Muscle of leg (tissue), 11 donors: ENCODE measurements around the gene HNRNPA2B1. TPM values are rescaled to one million over a fixed set of nuclear protein-coding genes. Genes with fewer than 3 reads are reported as not detected.
"Not testable (repeated sequence)": the region's sequence is repeated elsewhere in the genome, so short reads cannot be mapped to it uniquely, and the experiment has no call there.

Source experiments
- DNase-seq: peaks from one replicate; pipeline ENCODE4 v3.0.0; 2013
- H3K27ac ChIP-seq: one replicate; pipeline ENCODE4 v1.5.1; 2013; ENCODE audit warnings: mild to moderate bottlenecking, low read length, control low read depth
- H3K27me3 ChIP-seq: one replicate; pipeline ENCODE4 v1.6.1; 2013; ENCODE audit warnings: low read length; ENCODE audit not compliant: control insufficient read depth, insufficient read depth
- H3K36me3 ChIP-seq: one replicate; pipeline ENCODE4 v1.6.1; 2013; ENCODE audit warnings: low read length; ENCODE audit not compliant: control insufficient read depth, insufficient read depth
- H3K4me1 ChIP-seq: one replicate; pipeline ENCODE4 v1.6.1; 2013; ENCODE audit warnings: low read length; ENCODE audit not compliant: control insufficient read depth, insufficient read depth
- H3K4me3 ChIP-seq: one replicate; pipeline ENCODE4 v1.5.1; 2013; ENCODE audit warnings: low read length, control low read depth
- H3K9me3 ChIP-seq: replicated peaks from 2 replicates; pipeline ENCODE4 v1.6.1; 2013; ENCODE audit warnings: low read depth, low read length; ENCODE audit not compliant: control insufficient read depth
- WGBS: methylation state at CpG from one replicate; pipeline ENCODE4 v1.1.5; 2013; ENCODE audit warnings: missing lambda C conversion rate; ENCODE audit not compliant: insufficient coverage; 5-methylcytosine and 5-hydroxymethylcytosine counted together
- polyA plus RNA-seq, 8 donors: library from polyadenylated mRNA; unstranded; fragments of 120-200 nt; gene quantifications; one replicate each; pipeline versions ENCODE4 v1.2.1 to v1.2.3, GENCODE V29; 2013; ENCODE audit warnings: inconsistent platforms in 1 of 8, low replicate concordance in 1 of 8; ENCODE audit not compliant: insufficient read length in 8 of 8, insufficient read depth in 1 of 8
- total RNA-seq: library from RNA; stranded (reverse); fragments of 120-200 nt; gene quantifications from one replicate; pipeline ENCODE4 v1.2.4, GENCODE V29; 2013

Gene HNRNPA2B1
- total and polyA plus RNA-seq, 9 donors: 107 to 924 (median 802) TPM

DNA sequence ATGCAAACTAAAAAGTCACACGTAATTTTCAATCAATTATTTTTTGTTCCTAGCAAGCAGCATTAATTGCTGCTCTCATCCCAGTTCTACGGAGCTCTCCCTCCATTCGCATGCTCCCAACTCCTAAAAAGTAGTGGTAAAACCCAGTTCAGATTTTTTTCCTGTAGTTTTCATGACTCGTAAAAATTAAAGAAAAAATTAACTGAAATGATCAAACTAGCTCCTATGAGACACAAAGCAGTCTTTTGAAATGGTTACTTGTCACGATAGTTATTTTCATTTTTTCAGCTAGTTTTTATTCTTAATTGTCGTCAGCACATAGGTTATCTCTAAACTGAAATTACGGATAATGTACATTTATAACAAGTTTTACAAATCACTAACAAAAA, 1.8 kb downstream of the HNRNPA2B1 start:
- Histone ChIP-seq H3K9me3 (no peaks in the 10 kb centered on the region), H3K4me3 (peak overlapping the region; percentile 96), H3K36me3 (peaks cover 30% of the 10 kb centered on the region), H3K27me3 (no peaks in the 10 kb centered on the region), H3K27ac (peak overlapping the region; percentile 100), H3K4me1 (peaks cover 5% of the 10 kb centered on the region)
- 0% methylated on average over 1 of the region's 7 CpGs for WGBS
- DNase-seq: no peak

- DNase-seq: peak; percentile 69
- 0% methylated on average over 2 of the region's 6 CpGs for WGBS
- Histone ChIP-seq H3K27me3 (no peaks in the 10 kb centered on the region), H3K36me3 (peaks cover 35% of the 10 kb centered on the region), H3K4me1 (peaks cover 5% of the 10 kb centered on the region), H3K4me3 (peak overlapping the region; percentile 96), H3K9me3 (no peaks in the 10 kb centered on the region), H3K27ac (peak overlapping the region; percentile 100)
These were observed 2.3 kb downstream of the HNRNPA2B1 start for GRCh38 chr7:26198133-26198780.

DNA sequence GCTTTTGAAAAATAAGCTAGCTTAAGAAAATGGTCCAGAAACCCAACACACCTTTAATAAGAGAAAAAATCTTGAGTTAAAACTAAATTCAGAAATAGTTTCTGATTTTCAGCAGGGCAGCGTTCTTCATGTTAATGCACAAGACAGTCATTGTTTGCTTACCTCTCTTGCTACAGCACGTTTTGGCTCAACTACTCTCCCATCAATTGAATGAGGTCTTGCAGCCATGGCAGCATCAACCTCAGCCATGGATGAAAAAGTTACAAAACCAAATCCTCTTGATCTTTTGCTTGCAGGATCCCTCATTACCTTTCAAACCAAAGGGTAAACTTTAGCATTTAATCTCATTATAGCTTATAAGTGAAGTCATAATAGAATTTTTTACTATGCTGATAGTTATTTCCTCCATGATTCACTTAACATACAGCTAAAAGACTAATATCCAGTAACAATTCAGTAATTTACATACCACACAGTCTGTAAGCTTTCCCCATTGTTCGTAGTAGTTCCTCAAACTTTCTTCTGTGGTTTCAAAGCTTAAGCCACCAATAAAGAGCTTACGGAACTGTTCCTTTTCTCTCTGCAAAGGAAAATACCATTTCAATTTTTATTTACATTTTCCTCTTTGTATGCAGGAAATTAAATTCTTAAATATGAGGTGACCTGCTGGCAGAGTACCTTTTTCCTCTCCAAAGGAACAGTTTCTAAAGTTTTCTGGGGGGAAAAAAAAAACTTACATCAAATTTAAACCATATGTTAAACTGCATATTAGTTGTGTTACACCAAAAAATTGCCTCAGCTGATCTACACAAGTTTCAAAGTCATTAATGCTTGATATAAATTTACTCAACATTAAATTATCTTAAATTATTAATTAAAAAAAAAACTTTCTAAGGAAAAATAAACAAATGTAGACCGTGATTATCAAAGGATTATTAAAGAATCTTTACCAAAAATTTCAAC, 3.1 kb downstream of the HNRNPA2B1 start:
- Histone ChIP-seq H3K27ac (peak overlapping the region; percentile 10), H3K4me3 (peak overlapping the region; percentile 96), H3K36me3 (peaks cover 42% of the 10 kb centered on the region), H3K4me1 (peaks cover 5% of the 10 kb centered on the region), H3K9me3 (no peaks in the 10 kb centered on the region), H3K27me3 (no peaks in the 10 kb centered on the region)
- 18% methylated on average over 2 of the region's 5 CpGs for WGBS
- DNase-seq: no peak

GRCh38 chr7:26195867-26196657, 4.5 kb downstream of the HNRNPA2B1 start:
- H3K27ac ChIP-seq: no peak overlapping the region
- H3K4me1 ChIP-seq: peaks cover 5% of the 10 kb centered on the region
- H3K27me3 ChIP-seq: no peaks in the 10 kb centered on the region
- no peak for DNase-seq
- 50% methylated on average over 1 of the region's 10 CpGs for WGBS
- H3K4me3 ChIP-seq: no peak overlapping the region
- H3K9me3 ChIP-seq: no peaks in the 10 kb centered on the region
- H3K36me3 ChIP-seq: peaks cover 49% of the 10 kb centered on the region

- H3K9me3 ChIP-seq: no peaks in the 10 kb centered on the region
- DNase-seq: no peak
- no peak overlapping the region for H3K27ac ChIP-seq
- no peak overlapping the region for H3K4me3 ChIP-seq
- H3K4me1 ChIP-seq: peaks cover 5% of the 10 kb centered on the region
- no CpG with 5 or more reads among the region's 5 CpGs for WGBS
- H3K36me3 ChIP-seq: peaks cover 55% of the 10 kb centered on the region
- no peaks in the 10 kb centered on the region for H3K27me3 ChIP-seq
These were observed 5.4 kb downstream of the HNRNPA2B1 start for GRCh38 chr7:26195182-26195581.

GRCh38 chr7:26194764-26195163, 5.8 kb downstream of the HNRNPA2B1 start:
- not testable (repeated sequence) for DNase-seq, H3K9me3 ChIP-seq, H3K27me3 ChIP-seq, H3K4me1 ChIP-seq, H3K27ac ChIP-seq, H3K4me3 ChIP-seq
- no CpG with 5 or more reads among the region's 11 CpGs for WGBS
- peaks cover 55% of the 10 kb centered on the region for H3K36me3 ChIP-seq

DNA sequence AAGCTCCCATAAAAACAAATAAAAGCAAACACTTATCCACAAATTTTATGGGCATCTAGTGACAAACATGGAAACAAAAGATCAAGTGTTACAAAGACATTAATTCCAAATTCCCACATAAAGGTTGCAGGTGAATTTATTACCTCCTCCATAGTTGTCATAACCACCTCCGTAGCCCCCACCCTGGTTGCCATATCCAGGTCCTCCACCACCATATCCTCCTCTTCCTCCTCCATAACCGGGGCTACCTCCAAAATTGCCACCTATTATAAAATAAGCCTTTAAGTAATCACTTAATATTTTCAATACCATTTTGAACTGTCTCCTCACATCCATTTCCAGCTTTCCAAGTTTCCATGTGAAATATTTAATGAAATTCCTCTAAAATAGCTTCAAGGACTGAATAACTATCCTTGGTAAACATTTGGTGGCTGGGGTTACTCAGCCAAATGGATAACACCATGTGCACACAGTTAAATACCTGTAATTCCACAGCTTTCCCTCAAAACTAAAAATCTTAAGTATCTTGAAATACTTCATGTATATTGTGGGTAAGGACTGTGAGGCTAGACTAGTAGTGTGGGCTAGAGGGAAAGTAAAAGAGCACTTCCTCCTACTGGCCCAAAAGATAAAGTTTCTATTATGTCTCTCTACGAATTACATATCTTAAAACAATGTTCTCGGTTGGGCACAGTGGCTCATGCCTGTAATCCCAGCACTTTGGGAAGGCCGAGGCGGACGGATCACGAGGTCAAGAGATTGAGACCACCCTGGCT, 6.9 kb downstream of the HNRNPA2B1 start:
- no peak overlapping the region for H3K27ac ChIP-seq
- H3K27me3 ChIP-seq: no peaks in the 10 kb centered on the region
- H3K4me1 ChIP-seq: peaks cover 5% of the 10 kb centered on the region
- H3K4me3 ChIP-seq: no peak overlapping the region
- no peaks in the 10 kb centered on the region for H3K9me3 ChIP-seq
- WGBS: 100% methylated on average over 1 of the region's 8 CpGs
- no peak for DNase-seq
- peaks cover 59% of the 10 kb centered on the region for H3K36me3 ChIP-seq

DNA sequence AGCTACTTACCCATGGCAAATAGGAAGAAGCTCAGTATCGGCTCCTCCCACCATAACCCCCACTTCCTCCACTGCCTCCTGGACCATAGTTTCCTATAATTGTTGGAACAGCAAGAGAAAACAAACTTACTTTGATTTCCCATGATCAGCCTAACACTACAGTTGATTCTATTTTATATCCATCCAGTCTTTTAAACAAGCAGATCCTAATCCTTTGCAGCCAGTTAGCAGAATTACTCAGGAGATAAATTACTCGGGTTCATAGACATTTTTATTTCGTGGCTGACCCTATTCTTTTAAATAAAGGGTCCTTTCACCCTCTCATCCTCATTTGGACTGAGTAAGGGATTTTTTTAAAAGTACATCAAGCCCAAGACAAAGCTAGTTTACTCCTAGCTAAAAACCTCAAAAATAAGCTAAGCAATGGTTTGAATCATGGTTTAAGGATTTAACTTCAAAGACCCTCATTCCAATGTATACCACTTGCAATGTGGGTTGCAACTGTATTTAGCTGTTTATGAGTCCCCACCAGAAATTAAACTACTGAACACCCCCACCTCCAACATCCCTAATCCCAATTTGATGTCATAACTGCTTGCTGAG, 8.0 kb downstream of the HNRNPA2B1 start:
- DNase-seq: no peak
- Histone ChIP-seq H3K4me1 (peaks cover 5% of the 10 kb centered on the region), H3K27ac (no peak overlapping the region), H3K9me3 (no peaks in the 10 kb centered on the region), H3K36me3 (peaks cover 60% of the 10 kb centered on the region), H3K27me3 (no peaks in the 10 kb centered on the region), H3K4me3 (no peak overlapping the region)
- WGBS: 88% methylated on average over 1 of the region's 3 CpGs

- WGBS: no CpG with 5 or more reads among the region's 1 CpG
- Histone ChIP-seq H3K27me3 (no peaks in the 10 kb centered on the region), H3K9me3 (no peaks in the 10 kb centered on the region), H3K4me3 (no peak overlapping the region), H3K4me1 (peaks cover 3% of the 10 kb centered on the region), H3K36me3 (peaks cover 57% of the 10 kb centered on the region), H3K27ac (no peak overlapping the region)
- no peak for DNase-seq
These were observed 8.5 kb downstream of the HNRNPA2B1 start for GRCh38 chr7:26191974-26192479.
